GM12878 (cell line): ENCODE results near the gene TXNL4A. TPM values are rescaled to one million over a fixed set of nuclear protein-coding genes. Genes with fewer than 3 reads are reported as not detected.
"Not testable (repeated sequence)": the region's sequence is repeated elsewhere in the genome, so short reads cannot be mapped to it uniquely, and the experiment has no call there.

ENCODE experiments used
- ATAC-seq: fragments of 200-7000 bp; cut with Tn5 transposase; 3 replicates; pipeline ENCODE4 v1.9.1; 2020; ENCODE audit warnings: mild to moderate bottlenecking, moderate library complexity
- BruUV-seq: library from RNA; stranded (reverse); fragments of 400-500 nt; replicated peaks from 2 replicates; lab custom pipeline; 2021; lab: Mats Ljungman, UMichigan
- CTCF ChIA-PET: fragments of 300-600 bp; sonication (Branson Sonifier 250); formaldehyde crosslinking; extraction: SDS; loops from one replicate; lab custom pipeline; 2021; ENCODE audit warnings: inconsistent platforms; lab: Yijun Ruan, JAX
- POLR2A ChIA-PET: fragments of 350-600 bp; formaldehyde crosslinking; extraction: SDS; loops from one replicate; lab custom pipeline; 2021; ENCODE audit warnings: inconsistent platforms; lab: Charles Lee
- RAD21 ChIA-PET: fragments of 300-600 bp; sonication (Branson Sonifier 250); formaldehyde crosslinking; loops from one replicate; lab custom pipeline; 2023; ENCODE audit warnings: antibody characterized with exemption; ENCODE audit not compliant: unreplicated experiment; lab: Charles Lee
- SMC1A ChIA-PET: fragments of 300-600 bp; sonication (Branson Sonifier 250); formaldehyde crosslinking; loops from one replicate; lab custom pipeline; 2023; ENCODE audit not compliant: unreplicated experiment, uncharacterized antibody; lab: Charles Lee
- DNase-seq: peaks from one replicate; pipeline ENCODE4 v3.0.0-alpha.2; 2011; ENCODE audit warnings: low read depth, low spot score
- FAIRE-seq: peaks from 3 replicates; lab custom pipeline; 2011; peaks lifted over from hg19 to GRCh38; lab: Jason Lieb, UNC
- H2AFZ ChIP-seq: 2 replicates; pipeline ENCODE4 v1.6.0; 2011; ENCODE audit warnings: low read depth, low read length, control low read depth; ENCODE audit not compliant: control insufficient read depth
- H3K27ac ChIP-seq: 2 replicates; pipeline ENCODE4 v1.5.1; 2011; ENCODE audit warnings: control low read depth; ENCODE audit not compliant: control insufficient read depth, insufficient read depth
- H3K27me3 ChIP-seq, 2 experiments: replicated peaks in 1 of 2; 2 replicates each; pipeline versions ENCODE4 v1.6.0 to v1.6.1; 2011; ENCODE audit warnings: low read length in 1 of 2; ENCODE audit not compliant: control insufficient read depth in 2 of 2, insufficient read depth in 2 of 2
- H3K36me3 ChIP-seq, 2 experiments: 2 replicates each; pipeline ENCODE4 v1.5.1; 2011; ENCODE audit warnings: low read length in 1 of 2; ENCODE audit not compliant: control insufficient read depth in 2 of 2, insufficient read depth in 2 of 2
- H3K4me1 ChIP-seq: 2 replicates; pipeline ENCODE4 v1.6.1; 2011; ENCODE audit warnings: mild to moderate bottlenecking, low read length, moderate library complexity, mixed read lengths; ENCODE audit not compliant: control insufficient read depth, insufficient read depth
- H3K4me2 ChIP-seq: 2 replicates; pipeline ENCODE4 v1.6.0; 2011; ENCODE audit warnings: control low read depth; ENCODE audit not compliant: control insufficient read depth, insufficient read depth
- H3K4me3 ChIP-seq: fragments of 200-600 bp; sonication (generic); 2 replicates; pipeline ENCODE4 v1.5.1; 2016
- H3K79me2 ChIP-seq: 2 replicates; pipeline ENCODE4 v1.6.0; 2011; ENCODE audit warnings: low read length; ENCODE audit not compliant: control insufficient read depth, insufficient read depth
- H3K9ac ChIP-seq: 2 replicates; pipeline ENCODE4 v1.8.0; 2011; ENCODE audit warnings: low read length, control low read depth, mixed read lengths; ENCODE audit not compliant: control insufficient read depth, insufficient read depth
- H3K9me3 ChIP-seq: replicated peaks from 3 replicates; pipeline ENCODE4 v1.5.1; 2011; ENCODE audit warnings: mild to moderate bottlenecking, low read length; ENCODE audit not compliant: control insufficient read depth, insufficient read depth
- H4K20me1 ChIP-seq: 2 replicates; pipeline ENCODE4 v1.6.0; 2011; ENCODE audit not compliant: control insufficient read depth, insufficient read depth
- ATF2 ChIP-seq: IDR thresholded peaks from 2 replicates; pipeline ENCODE4 v1.6.1; 2012; ENCODE audit warnings: low read length, inconsistent platforms
- ATF7 ChIP-seq: fragments of 450-650 bp; IDR thresholded peaks from 2 replicates; pipeline ENCODE4 v1.6.1; 2016; ENCODE audit warnings: low read depth, mild to moderate bottlenecking
- IRF4 ChIP-seq: IDR thresholded peaks from 2 replicates; pipeline ENCODE4 v1.6.1; 2011; ENCODE audit warnings: low read depth, low read length
- SIN3A ChIP-seq: IDR thresholded peaks from 2 replicates; pipeline ENCODE4 v1.6.1; 2012; ENCODE audit warnings: low read depth, low read length, improper control_type of control experiment
- SREBF2 ChIP-seq: IDR thresholded peaks from 2 replicates; pipeline ENCODE4 v1.6.1; 2012; ENCODE audit warnings: mild to moderate bottlenecking, low read length
- STAT1 ChIP-seq: fragments of 450-650 bp; conservative IDR thresholded peaks from 2 replicates; pipeline ENCODE4 v1.6.1; 2014; ENCODE audit warnings: antibody characterized with exemption, mild to moderate bottlenecking
- STAT3 ChIP-seq: IDR thresholded peaks from 2 replicates; pipeline ENCODE4 v1.6.1; 2011; ENCODE audit warnings: low read depth, low read length, improper control_type of control experiment
- ZNF687 ChIP-seq: fragments of 450-650 bp; IDR thresholded peaks from 2 replicates; pipeline ENCODE4 v1.6.1; 2017; ENCODE audit warnings: mild to moderate bottlenecking, moderate library complexity
- WGBS: methylation state at CpG from one replicate; pipeline ENCODE4 v1.1.6; 2016; ENCODE audit warnings: low lambda C conversion rate; ENCODE audit not compliant: insufficient replicate concordance, insufficient coverage; ENCODE audit errors: missing lambda C conversion rate; 5-methylcytosine and 5-hydroxymethylcytosine counted together
- in situ Hi-C: fragments of 300-500 bp; cut with MboI; formaldehyde crosslinking; loops from 9 replicates; pipeline ENCODE4 v1.14.3; 2018; ENCODE audit warnings: mixed read lengths
- intact Hi-C: fragments of 100-400 bp; cut with micrococcal nuclease; formaldehyde crosslinking; loops from one replicate; pipeline ENCODE4 v1.14.2; 2022; ENCODE audit not compliant: unreplicated experiment
- polyA plus RNA-seq, 11 experiments: library from polyadenylated mRNA; depleted of rRNA in 4 of 11; unstranded in 6 of 11; stranded (reverse) in 5 of 11; fragments of >200 nt; fragmentation: Nextera tagmentation in 4 of 11; fragmentation: Illumina TruSeq in 1 of 11; extraction: Ambion mirVana in 4 of 11; extraction: Trizol in 1 of 11; gene quantifications; 1 replicate in 1 of 11; 2 replicates in 10 of 11; pipeline versions ENCODE4 v1.2.1 to v1.2.3, GENCODE V29; 2011 to 2016; ENCODE audit warnings: inconsistent platforms in 2 of 11, missing spikeins in 2 of 11, low read depth in 1 of 11
- total RNA-seq, 4 experiments: library from RNA; depleted of rRNA in 3 of 4; stranded (reverse); fragments of >200 nt in 3 of 4; fragmentation: Illumina TruSeq in 1 of 4; extraction: Trizol in 1 of 4; gene quantifications; 2 replicates each; pipeline versions ENCODE4 v1.2.1 to v1.2.3, GENCODE V29; 2013 to 2021

Gene TXNL4A
- total and polyA plus RNA-seq, 10 of the 15 experiments (the other 5 are each of a cell fraction or from before 2014, with no cell fraction given): 38.4 to 329 (median 128) TPM

- H3K4me2 ChIP-seq, ATAC-seq, H3K79me2 ChIP-seq, H2AFZ ChIP-seq, H3K27ac ChIP-seq, H3K4me3 ChIP-seq, H3K9ac ChIP-seq, FAIRE-seq, H4K20me1 ChIP-seq, DNase-seq, H3K27me3 ChIP-seq, POLR2A ChIA-PET, H3K4me1 ChIP-seq, BruUV-seq, H3K36me3 ChIP-seq, intact Hi-C loops, H3K9me3 ChIP-seq: not testable (repeated sequence)
- 14% methylated on average over 2 of the region's 2 CpGs for WGBS
- RAD21 ChIA-PET: interaction anchor here (0.6 kb wide), 1 partner anchor 12 kb away, joined by 3 read pairs; the partner anchor contains the start of gene TXNL4A
- in situ Hi-C loops: loop anchor here (10.0 kb wide), 1 partner anchor 55 kb away; no protein-coding TSS in a partner anchor
- SMC1A ChIA-PET: interaction anchor here (0.6 kb wide), 1 partner anchor 1088 kb away, joined by 3 read pairs; no protein-coding TSS in a partner anchor
- CTCF ChIA-PET: interaction anchor here (0.6 kb wide), 1 partner anchor 13 kb away, joined by 4 read pairs; no protein-coding TSS in a partner anchor
Observed at GRCh38 chr18:79999701-80000100, 11.3 kb upstream of the TXNL4A start.

- no peak overlapping the region for H2AFZ ChIP-seq
- H3K27me3 ChIP-seq: no peaks in the 10 kb centered on the region
- RAD21 ChIA-PET: no interaction called here
- no peaks in the 10 kb centered on the region; a peak in 1 of 4 replicates for H3K36me3 ChIP-seq
- H3K4me3 ChIP-seq: no peak overlapping the region
- SMC1A ChIA-PET: no interaction called here
- no TSS peak for BruUV-seq
- H3K9me3 ChIP-seq: no peaks in the 10 kb centered on the region; the same call in 2 of the 3 replicates
- intact Hi-C loops: no loop called here
- no peak overlapping the region for H3K27ac ChIP-seq
- 77% methylated on average over 2 of the region's 2 CpGs for WGBS
- CTCF ChIA-PET: no interaction called here
- H3K79me2 ChIP-seq: peaks cover 23% of the 10 kb centered on the region
- no peak overlapping the region for H3K4me2 ChIP-seq
- in situ Hi-C loops: loop anchor here (10.0 kb wide), 1 partner anchor 63 kb away; no protein-coding TSS in a partner anchor
- H3K4me1 ChIP-seq: no peaks in the 10 kb centered on the region
- H3K9ac ChIP-seq: no peak overlapping the region
- H4K20me1 ChIP-seq: peaks cover 2% of the 10 kb centered on the region; the same call in 1 of the 2 replicates
- FAIRE-seq: no peak
- ATAC-seq: no peak
- DNase-seq: no peak
- POLR2A ChIA-PET: no interaction called here
- TF ChIP-seq IRF4 (no peak), ZNF687 (no peak), ATF7 (no peak), STAT3 (no peak), STAT1 (no peak), SIN3A (no peak), SREBF2 (no peak), ATF2 (no peak)
Observed at GRCh38 chr18:79991494-79991893, 3.1 kb upstream of the TXNL4A start.
